ENCODE data around the gene TRMT112. TPM values are rescaled to one million over a fixed set of nuclear protein-coding genes. Genes with fewer than 3 reads are reported as not detected.
A peak's percentile ranks its signal among the peaks of the same experiment; 100 is the strongest.

Gene TRMT112
- total and polyA plus RNA-seq, 5 donors from 2014 or later = 95.6 to 512 (median 478) TPM

DNA sequence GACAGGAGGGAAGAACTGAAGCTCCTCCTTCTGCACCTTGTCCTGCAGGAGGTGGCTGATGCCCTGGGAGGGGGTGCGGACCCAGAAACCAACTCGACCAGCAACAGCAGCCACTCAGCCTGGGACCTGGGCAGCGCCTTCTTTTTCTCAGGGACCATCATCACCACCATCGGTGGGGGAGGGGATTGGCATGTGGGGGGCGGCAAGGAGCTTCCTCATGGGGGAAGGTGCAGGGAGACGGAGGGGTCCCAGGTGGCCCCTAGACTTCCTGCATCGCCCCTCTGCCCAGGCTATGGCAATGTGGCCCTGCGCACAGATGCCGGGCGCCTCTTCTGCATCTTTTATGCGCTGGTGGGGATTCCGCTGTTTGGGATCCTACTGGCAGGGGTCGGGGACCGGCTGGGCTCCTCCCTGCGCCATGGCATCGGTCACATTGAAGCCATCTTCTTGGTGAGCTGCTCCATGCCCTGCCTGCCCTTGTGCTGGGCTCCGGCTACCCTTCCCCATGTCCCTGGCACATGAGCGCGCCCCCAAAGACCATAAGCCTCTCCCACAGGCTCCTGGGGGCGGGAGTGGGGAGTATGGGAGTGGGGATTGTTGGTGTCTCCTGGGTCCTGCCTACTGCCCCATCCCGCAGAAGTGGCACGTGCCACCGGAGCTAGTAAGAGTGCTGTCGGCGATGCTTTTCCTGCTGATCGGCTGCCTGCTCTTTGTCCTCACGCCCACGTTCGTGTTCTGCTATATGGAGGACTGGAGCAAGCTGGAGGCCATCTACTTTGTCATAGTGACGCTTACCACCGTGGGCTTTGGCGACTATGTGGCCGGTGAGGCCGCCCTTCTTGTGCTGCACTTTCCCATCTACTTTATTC is 20.3 kb downstream of the TRMT112 start:
- Mint-ChIP-seq H3K36me3 (no peaks in the 10 kb centered on the region), H3K4me1 (peaks cover 0 to 28% (median 13%) of the 10 kb centered on the region in 4 donors), H3K9me3 (no peaks in the 10 kb centered on the region), H3K4me3 (peak overlapping the region in 2 of 4 donors; percentile 27 to 73), H3K27me3 (peaks cover 88% of the 10 kb centered on the region), H3K27ac (no peak overlapping the region)
- Histone ChIP-seq H3K4me3 (ENCODE audit: low read depth, low read length) (no peak overlapping the region), H3K4me1 (ENCODE audit: control insufficient read depth, insufficient read depth, low read length, poor library complexity, severe bottlenecking) (peaks cover 33% of the 10 kb centered on the region), H3K36me3 (ENCODE audit: control insufficient read depth, insufficient read depth, low read length) (no peaks in the 10 kb centered on the region), H3K9me3 (ENCODE audit: control insufficient read depth in 2 of 2, low read length in 2 of 2) (no peaks in the 10 kb centered on the region), H3K27ac (ENCODE audit: insufficient read depth, low read length, poor library complexity, severe bottlenecking) (no peak overlapping the region), H3K27me3 (ENCODE audit: control insufficient read depth, insufficient read depth, low read length) (peaks cover 27% of the 10 kb centered on the region)
- no peak for ATAC-seq (ENCODE audit: low read depth in 2 of 2)
- DNase-seq = no peak

DNA sequence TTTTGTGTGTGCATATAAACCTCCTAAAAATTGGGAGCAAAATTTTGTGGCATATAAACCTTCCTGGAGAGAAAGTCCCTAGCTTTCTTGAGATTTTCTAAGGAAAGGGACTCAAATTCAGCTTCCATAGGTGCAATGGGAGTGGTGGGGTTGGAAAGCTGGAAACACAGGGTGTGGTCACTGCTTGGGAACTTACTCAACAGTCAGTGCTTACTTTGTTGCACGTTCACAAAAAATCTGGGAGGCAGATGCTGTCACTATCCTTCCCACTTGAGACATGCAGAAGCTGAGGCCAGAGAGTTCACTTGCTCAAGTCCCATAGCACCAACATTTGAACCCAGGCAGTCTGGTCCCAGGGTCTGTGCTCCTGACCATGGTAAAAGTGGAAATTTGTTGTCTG is 21.1 kb downstream of the TRMT112 start:
- no peaks in the 10 kb centered on the region for H3K9me3 Mint-ChIP-seq
- Histone ChIP-seq H3K4me3 (ENCODE audit: low read depth, low read length) (no peak overlapping the region), H3K36me3 (ENCODE audit: control insufficient read depth, insufficient read depth, low read length) (no peaks in the 10 kb centered on the region), H3K9me3 (ENCODE audit: control insufficient read depth in 2 of 2, low read length in 2 of 2) (no peaks in the 10 kb centered on the region), H3K4me1 (ENCODE audit: control insufficient read depth, insufficient read depth, low read length, poor library complexity, severe bottlenecking) (peaks cover 39% of the 10 kb centered on the region), H3K27ac (ENCODE audit: insufficient read depth, low read length, poor library complexity, severe bottlenecking) (no peak overlapping the region), H3K27me3 (ENCODE audit: control insufficient read depth, insufficient read depth, low read length) (peaks cover 27% of the 10 kb centered on the region)
- no peak overlapping the region for H3K27ac Mint-ChIP-seq
- DNase-seq (no peak), ATAC-seq (ENCODE audit: low read depth in 2 of 2) (no peak)
- no peaks in the 10 kb centered on the region for H3K36me3 Mint-ChIP-seq
- H3K27me3 Mint-ChIP-seq = peaks cover 87% of the 10 kb centered on the region
- H3K4me3 Mint-ChIP-seq = no peak overlapping the region
- H3K4me1 Mint-ChIP-seq = peaks cover 0 to 25% (median 12%) of the 10 kb centered on the region in 4 donors

DNA sequence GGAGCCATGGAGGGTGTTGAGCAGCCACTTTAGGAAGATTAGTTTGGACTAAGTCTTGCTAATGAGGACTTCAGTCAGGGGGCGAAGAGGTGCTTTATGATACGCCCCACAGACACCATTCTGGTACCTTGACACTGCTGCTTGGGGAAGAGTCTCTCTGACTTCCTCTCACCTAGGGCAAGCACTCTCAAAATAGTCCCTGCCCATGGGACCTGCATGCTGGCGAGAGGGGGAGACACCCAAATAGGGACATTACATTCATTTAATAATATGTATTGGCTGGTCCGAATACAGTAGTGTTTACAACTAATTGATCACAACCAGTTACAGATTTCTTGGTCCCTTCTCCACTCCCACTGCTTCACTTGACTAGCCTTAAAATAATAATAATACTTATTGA is 21.6 kb downstream of the TRMT112 start:
- DNase-seq (no peak), ATAC-seq (ENCODE audit: low read depth in 2 of 2) (no peak)
- Mint-ChIP-seq H3K27me3 (peaks cover 85% of the 10 kb centered on the region), H3K4me1 (peaks cover 0 to 23% (median 11%) of the 10 kb centered on the region in 4 donors), H3K4me3 (no peak overlapping the region), H3K27ac (no peak overlapping the region), H3K9me3 (no peaks in the 10 kb centered on the region), H3K36me3 (no peaks in the 10 kb centered on the region)
- Histone ChIP-seq H3K27me3 (ENCODE audit: control insufficient read depth, insufficient read depth, low read length) (peaks cover 26% of the 10 kb centered on the region), H3K36me3 (ENCODE audit: control insufficient read depth, insufficient read depth, low read length) (no peaks in the 10 kb centered on the region), H3K27ac (ENCODE audit: insufficient read depth, low read length, poor library complexity, severe bottlenecking) (no peak overlapping the region), H3K4me1 (ENCODE audit: control insufficient read depth, insufficient read depth, low read length, poor library complexity, severe bottlenecking) (peaks cover 35% of the 10 kb centered on the region), H3K9me3 (ENCODE audit: control insufficient read depth in 2 of 2, low read length in 2 of 2) (no peaks in the 10 kb centered on the region), H3K4me3 (ENCODE audit: low read depth, low read length) (no peak overlapping the region)

DNA sequence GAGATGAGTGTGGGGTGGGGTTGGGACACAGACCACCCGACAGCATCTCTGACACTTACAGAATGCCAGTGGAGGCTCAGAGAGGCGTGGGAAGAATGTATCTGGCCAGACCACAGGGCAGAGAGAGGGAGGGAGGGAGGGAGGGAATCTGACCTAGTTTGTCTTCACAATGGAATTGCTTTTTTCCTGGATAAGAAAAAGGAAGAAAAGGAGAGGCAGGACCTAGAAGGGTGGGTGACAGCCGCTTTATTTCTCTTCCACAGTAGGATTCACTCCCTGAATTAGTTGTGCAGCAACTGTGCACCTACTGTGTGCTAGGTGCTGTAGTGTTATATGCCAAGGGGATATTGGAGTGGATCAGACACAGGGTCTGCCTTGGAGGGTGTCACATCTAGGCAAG is 22.6 kb downstream of the TRMT112 start:
- Histone ChIP-seq H3K4me1 (ENCODE audit: control insufficient read depth, insufficient read depth, low read length, poor library complexity, severe bottlenecking) (peaks cover 26% of the 10 kb centered on the region), H3K4me3 (ENCODE audit: low read depth, low read length) (no peak overlapping the region), H3K36me3 (ENCODE audit: control insufficient read depth, insufficient read depth, low read length) (no peaks in the 10 kb centered on the region), H3K27me3 (ENCODE audit: control insufficient read depth, insufficient read depth, low read length) (peaks cover 24% of the 10 kb centered on the region), H3K27ac (ENCODE audit: insufficient read depth, low read length, poor library complexity, severe bottlenecking) (no peak overlapping the region), H3K9me3 (ENCODE audit: control insufficient read depth in 2 of 2, low read length in 2 of 2) (no peaks in the 10 kb centered on the region)
- Mint-ChIP-seq H3K36me3 (no peaks in the 10 kb centered on the region), H3K27me3 (peaks cover 82% of the 10 kb centered on the region), H3K4me1 (peaks cover 0 to 17% (median 9%) of the 10 kb centered on the region in 4 donors), H3K9me3 (no peaks in the 10 kb centered on the region), H3K27ac (no peak overlapping the region), H3K4me3 (no peak overlapping the region)
- ATAC-seq (ENCODE audit: low read depth in 2 of 2) (no peak), DNase-seq (no peak)

DNA sequence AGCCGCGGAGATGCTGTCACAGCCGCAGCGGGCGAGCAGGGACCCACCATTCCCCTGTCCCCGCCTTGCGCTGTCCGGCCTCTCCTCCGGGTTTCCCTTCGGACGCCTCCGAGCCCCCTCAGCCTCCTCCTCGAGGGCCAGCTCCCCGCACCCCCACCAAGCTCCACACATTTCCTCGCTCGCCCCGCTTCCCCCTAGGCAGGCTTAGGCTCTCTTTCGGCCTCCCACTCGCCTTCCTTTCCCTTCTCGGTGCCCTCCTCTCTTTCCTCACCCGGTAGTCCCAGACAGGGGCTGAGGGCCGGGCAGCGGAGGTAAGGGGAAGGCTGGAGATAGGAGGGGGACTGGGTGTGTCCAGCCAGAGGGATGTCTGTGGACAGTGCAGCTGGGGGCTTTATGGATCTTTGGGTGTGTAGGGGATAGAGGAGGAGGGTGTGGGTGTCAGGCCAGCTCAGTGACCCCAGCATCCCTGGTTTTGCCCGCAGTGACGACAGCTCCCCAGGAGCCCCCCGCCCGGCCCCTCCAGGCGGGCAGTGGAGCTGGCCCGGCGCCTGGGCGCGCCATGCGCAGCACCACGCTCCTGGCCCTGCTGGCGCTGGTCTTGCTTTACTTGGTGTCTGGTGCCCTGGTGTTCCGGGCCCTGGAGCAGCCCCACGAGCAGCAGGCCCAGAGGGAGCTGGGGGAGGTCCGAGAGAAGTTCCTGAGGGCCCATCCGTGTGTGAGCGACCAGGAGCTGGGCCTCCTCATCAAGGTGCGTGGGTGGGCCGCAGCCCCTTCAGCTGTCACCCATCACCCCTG is 24.7 kb downstream of the TRMT112 start:
- Histone ChIP-seq H3K4me3 (ENCODE audit: low read depth, low read length) (no peak overlapping the region), H3K9me3 (ENCODE audit: control insufficient read depth in 2 of 2, low read length in 2 of 2) (no peaks in the 10 kb centered on the region), H3K36me3 (ENCODE audit: control insufficient read depth, insufficient read depth, low read length) (no peaks in the 10 kb centered on the region), H3K27ac (ENCODE audit: insufficient read depth, low read length, poor library complexity, severe bottlenecking) (no peak overlapping the region), H3K4me1 (ENCODE audit: control insufficient read depth, insufficient read depth, low read length, poor library complexity, severe bottlenecking) (peaks cover 16% of the 10 kb centered on the region), H3K27me3 (ENCODE audit: control insufficient read depth, insufficient read depth, low read length) (peaks cover 22% of the 10 kb centered on the region)
- Mint-ChIP-seq H3K4me3 (peak overlapping the region in 3 of 4 donors; percentile 19 to 56 (median 44)), H3K27me3 (peaks cover 65% of the 10 kb centered on the region), H3K36me3 (no peaks in the 10 kb centered on the region), H3K9me3 (no peaks in the 10 kb centered on the region), H3K4me1 (peaks cover 0 to 10% (median 6%) of the 10 kb centered on the region in 4 donors), H3K27ac (no peak overlapping the region)
- ATAC-seq (ENCODE audit: low read depth in 2 of 2) = no peak
- DNase-seq = no peak

DNA sequence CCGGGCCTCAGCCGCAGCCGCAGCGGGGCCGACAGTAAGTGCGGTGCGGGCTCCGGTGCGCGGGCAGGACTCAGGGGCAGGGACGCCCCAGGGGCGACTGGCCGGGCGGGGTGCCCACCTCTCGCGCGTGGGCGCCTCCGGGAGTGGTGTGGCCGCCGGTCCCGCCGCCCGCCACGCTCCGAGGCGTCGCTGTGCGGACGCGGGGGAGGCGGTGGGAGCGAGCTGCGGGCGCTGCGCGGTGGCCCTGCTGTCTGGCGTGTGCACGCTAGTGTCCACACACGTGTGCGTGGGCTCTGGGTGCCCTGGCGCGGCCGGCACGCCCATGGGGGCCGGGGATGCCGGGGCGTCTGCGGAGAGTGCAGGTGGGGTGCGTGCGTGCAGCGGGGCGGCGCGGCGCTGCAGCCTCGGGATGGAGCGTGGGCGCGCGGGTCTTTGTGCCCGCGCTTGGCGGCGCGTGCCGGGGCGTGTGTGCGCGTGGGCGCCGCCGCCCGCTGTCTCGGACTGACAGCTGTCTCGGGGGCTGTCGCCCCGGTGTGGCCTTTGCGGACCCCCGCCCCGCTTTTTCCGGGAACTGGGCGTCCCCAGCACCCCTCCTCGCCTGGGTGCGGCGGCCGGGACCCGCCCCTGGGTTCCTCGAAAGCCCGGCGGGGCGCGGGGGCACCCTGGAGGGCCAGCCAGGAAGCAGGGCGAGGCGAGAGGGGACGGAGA is 25.5 kb downstream of the TRMT112 start:
- Mint-ChIP-seq H3K36me3 (no peaks in the 10 kb centered on the region), H3K4me1 (peaks cover 0 to 7% (median 4%) of the 10 kb centered on the region in 4 donors), H3K4me3 (no peak overlapping the region), H3K27ac (no peak overlapping the region), H3K9me3 (no peaks in the 10 kb centered on the region), H3K27me3 (peaks cover 57% of the 10 kb centered on the region)
- H3K36me3 ChIP-seq (ENCODE audit: control insufficient read depth, insufficient read depth, low read length) = no peaks in the 10 kb centered on the region
- no peaks in the 10 kb centered on the region for H3K9me3 ChIP-seq (ENCODE audit: control insufficient read depth in 2 of 2, low read length in 2 of 2)
- peaks cover 16% of the 10 kb centered on the region for H3K4me1 ChIP-seq (ENCODE audit: control insufficient read depth, insufficient read depth, low read length, poor library complexity, severe bottlenecking)
- H3K27ac ChIP-seq (ENCODE audit: insufficient read depth, low read length, poor library complexity, severe bottlenecking) = no peak overlapping the region
- ATAC-seq (ENCODE audit: low read depth in 2 of 2) = peak; percentile 25 to 37
- peak in 2 of 3 donors; percentile 14 to 28 for DNase-seq
- no peak overlapping the region for H3K4me3 ChIP-seq (ENCODE audit: low read depth, low read length)
- peaks cover 21% of the 10 kb centered on the region for H3K27me3 ChIP-seq (ENCODE audit: control insufficient read depth, insufficient read depth, low read length)

DNA sequence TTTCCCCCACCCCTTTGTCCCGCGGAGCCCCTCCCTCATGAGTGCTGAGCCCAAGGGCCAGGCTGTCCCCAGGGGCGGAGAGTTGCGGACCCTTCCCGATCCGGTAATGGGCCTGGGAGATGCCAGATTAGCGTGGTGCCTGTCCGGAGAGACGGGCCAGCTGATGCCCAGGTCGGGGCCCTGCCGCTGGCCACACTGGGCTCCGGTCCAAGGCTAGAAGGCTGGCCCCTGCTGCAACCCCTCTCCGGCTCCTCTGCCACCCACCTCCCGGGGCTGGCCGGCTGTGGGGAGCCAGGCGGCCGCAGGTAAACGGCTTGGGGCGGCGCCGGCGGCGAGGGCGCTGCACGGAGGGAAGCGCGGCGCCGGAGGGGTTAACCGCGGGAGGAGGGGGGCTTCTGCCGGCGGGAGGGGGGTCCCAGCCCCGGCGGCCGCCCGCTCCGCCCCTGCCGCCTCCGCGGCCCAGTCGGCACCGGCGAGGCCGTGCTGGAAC is 26.1 kb downstream of the TRMT112 start, which contains the start of gene KCNK4:
TSS of gene KCNK4 (plus strand) at position 41 of the 490 bp plus-strand sequence. CDS start 1,717 bp downstream, outside the sequence.
- H3K27ac Mint-ChIP-seq = peak within 1 kb of the TSS in 1 of 3 donors; percentile 38
- no peaks in the 10 kb centered on the region for H3K36me3 ChIP-seq (ENCODE audit: control insufficient read depth, insufficient read depth, low read length)
- peaks cover 0 to 13% (median 9%) of the 10 kb centered on the region in 4 donors for H3K4me1 Mint-ChIP-seq
- H3K9me3 ChIP-seq (ENCODE audit: control insufficient read depth in 2 of 2, low read length in 2 of 2) = no peaks in the 10 kb centered on the region
- peaks cover 17% of the 10 kb centered on the region for H3K27me3 ChIP-seq (ENCODE audit: control insufficient read depth, insufficient read depth, low read length)
- ATAC-seq (ENCODE audit: low read depth in 2 of 2) = no peak
- no peak within 1 kb of the TSS for H3K4me3 ChIP-seq (ENCODE audit: low read depth, low read length)
- peaks cover 17% of the 10 kb centered on the region for H3K4me1 ChIP-seq (ENCODE audit: control insufficient read depth, insufficient read depth, low read length, poor library complexity, severe bottlenecking)
- H3K27ac ChIP-seq (ENCODE audit: insufficient read depth, low read length, poor library complexity, severe bottlenecking) = no peak within 1 kb of the TSS
- no peaks in the 10 kb centered on the region for H3K9me3 Mint-ChIP-seq
- H3K27me3 Mint-ChIP-seq = peaks cover 54% of the 10 kb centered on the region
- peak within 1 kb of the TSS; percentile 44 to 80 (median 62) for H3K4me3 Mint-ChIP-seq
- no peak for DNase-seq
- no peaks in the 10 kb centered on the region for H3K36me3 Mint-ChIP-seq
